T-helper 1 cell treated with Interleukin-12 subunit alpha and Interleukin-12 subunit beta and Interleukin-4 antibody, amounts not matched to agents 30 μg/mL and 1 μg/mL, for 36 hours (primary cell): ENCODE measurements around the gene RCOR1.
A peak's percentile ranks its signal among the peaks of the same experiment; 100 is the strongest.
"Not testable (repeated sequence)": the region's sequence is repeated elsewhere in the genome, so short reads cannot be mapped to it uniquely, and the experiment has no call there.

ENCODE experiments used
- H3K27ac Mint-ChIP-seq: one replicate; pipeline ENCODE4 v1.8.0; 2021; ENCODE audit warnings: mild to moderate bottlenecking, mixed read lengths
- H3K27me3 Mint-ChIP-seq: one replicate; pipeline ENCODE4 v1.8.0; 2021; ENCODE audit warnings: low read depth, mixed read lengths
- H3K36me3 Mint-ChIP-seq: one replicate; pipeline ENCODE4 v1.8.0; 2021; ENCODE audit warnings: low read depth, mixed read lengths
- H3K4me1 Mint-ChIP-seq: one replicate; pipeline ENCODE4 v1.8.0; 2021; ENCODE audit warnings: low read depth, mixed read lengths
- H3K4me3 Mint-ChIP-seq: one replicate; pipeline ENCODE4 v1.8.0; 2021; ENCODE audit warnings: mild to moderate bottlenecking, moderate library complexity, mixed read lengths
- H3K9me3 Mint-ChIP-seq: one replicate; pipeline ENCODE4 v1.8.0; 2021; ENCODE audit warnings: mixed read lengths

RCOR1 gene

DNA sequence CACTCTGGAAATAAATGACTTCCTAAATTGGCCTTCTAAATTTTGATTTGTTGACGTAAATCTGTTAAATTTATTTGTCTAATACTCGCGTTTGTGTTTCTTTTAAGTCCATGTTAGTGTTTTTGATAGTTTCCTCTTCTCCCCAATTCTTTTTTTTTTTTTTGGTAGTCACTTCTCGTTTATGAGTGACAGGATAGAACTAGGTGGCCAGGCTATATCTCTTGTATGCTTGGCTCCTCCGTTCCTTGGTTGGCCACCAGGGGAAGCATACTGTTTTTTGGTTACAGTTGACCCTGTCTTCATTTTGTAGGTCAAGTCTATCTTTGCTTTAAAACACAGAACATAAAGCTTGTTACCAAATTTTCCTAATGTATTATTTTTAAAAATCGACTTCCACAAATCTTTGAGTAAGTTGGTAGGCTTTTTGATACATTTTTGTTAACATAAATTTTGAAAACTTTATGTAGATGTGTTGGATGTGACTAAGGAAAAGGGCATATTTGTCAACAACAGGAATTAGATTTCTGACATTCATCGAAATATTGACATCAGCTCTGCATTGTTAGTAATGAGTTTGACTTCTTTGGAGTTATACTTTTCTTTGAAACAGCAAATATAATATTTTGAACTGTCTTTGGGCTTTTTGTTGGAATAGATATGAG, 2.2 kb downstream of the RCOR1 start:
- Mint-ChIP-seq H3K27me3 (peaks cover 7% of the 10 kb centered on the region), H3K4me3 (peak overlapping the region; percentile 86), H3K27ac (peak overlapping the region; percentile 78), H3K36me3 (peaks cover 7% of the 10 kb centered on the region), H3K4me1 (peaks cover 23% of the 10 kb centered on the region), H3K9me3 (no peaks in the 10 kb centered on the region)

DNA sequence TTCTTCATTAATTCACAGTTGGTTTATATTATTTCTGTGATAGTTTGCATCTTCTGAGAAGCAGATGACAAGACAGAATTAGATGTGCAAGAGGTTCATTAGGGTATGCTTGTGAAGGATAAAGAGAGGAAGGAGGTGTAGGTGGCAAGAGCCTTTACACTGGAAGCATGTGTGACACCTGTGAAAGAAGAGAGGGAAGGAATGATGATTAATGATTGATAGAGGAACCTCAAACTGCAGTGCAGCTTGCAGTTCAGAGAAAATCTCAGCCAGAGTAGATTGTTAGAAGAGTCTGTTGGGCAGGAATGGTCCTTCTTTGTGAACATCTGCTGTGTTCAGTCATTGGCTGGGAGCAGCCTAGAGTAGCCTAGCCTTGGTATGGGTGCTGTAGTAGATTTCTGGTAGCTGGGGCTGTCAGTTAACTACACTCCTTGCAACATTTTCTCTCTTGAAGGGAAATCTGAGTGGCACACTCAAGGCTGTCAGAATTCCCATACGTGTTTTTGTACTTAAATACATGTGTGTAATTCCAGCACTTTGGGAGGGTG, 9.0 kb downstream of the RCOR1 start:
- no peak overlapping the region for H3K27ac Mint-ChIP-seq
- H3K4me1 Mint-ChIP-seq = peaks cover 23% of the 10 kb centered on the region
- no peak overlapping the region for H3K4me3 Mint-ChIP-seq
- H3K27me3 Mint-ChIP-seq = no peaks in the 10 kb centered on the region
- H3K36me3 Mint-ChIP-seq = peaks cover 12% of the 10 kb centered on the region
- H3K9me3 Mint-ChIP-seq = no peaks in the 10 kb centered on the region

DNA sequence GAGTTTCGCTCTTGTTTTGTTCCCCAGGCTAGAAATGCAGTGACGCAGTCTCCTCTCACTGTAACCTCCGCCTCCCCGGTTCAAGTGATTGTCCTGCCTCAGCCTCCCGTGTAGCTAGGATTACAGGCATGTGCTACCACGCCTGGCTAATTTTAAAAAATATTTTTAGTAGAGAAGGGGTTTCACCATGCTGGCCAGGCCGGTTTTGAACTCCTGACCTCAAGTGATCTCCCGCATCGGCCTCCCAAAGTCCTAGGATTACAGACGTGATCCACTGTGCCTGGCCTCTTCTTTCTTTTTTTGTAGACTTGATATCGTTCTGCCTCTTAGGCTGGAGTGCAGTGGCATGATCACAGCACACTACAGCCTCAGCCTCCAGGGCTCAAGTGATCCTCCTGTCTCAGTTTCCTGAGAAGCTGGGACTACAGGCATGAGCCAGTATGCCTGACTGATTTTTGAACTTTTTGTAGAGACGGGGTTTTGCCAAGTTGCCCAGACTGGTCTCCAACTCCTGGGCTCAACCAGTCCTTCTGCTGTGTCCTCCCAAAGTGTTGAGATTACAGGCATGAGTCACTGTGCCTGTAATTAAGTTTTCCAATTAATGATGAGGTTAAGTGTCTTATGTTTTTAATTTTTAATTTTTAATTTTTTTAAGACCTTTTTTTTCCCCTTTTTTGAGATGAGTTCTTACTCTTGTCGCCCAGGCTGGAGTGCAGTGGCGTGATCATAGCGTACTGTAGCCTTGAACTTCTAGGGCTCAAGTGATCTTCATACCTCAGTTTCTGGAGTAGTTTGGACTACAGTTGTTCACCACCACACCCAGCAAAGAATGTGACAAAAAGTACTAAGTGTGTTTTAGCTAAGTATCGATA, 10.2 kb downstream of the RCOR1 start:
- no peaks in the 10 kb centered on the region for H3K27me3 Mint-ChIP-seq
- H3K27ac Mint-ChIP-seq = no peak overlapping the region
- peaks cover 12% of the 10 kb centered on the region for H3K36me3 Mint-ChIP-seq
- H3K9me3 Mint-ChIP-seq = no peaks in the 10 kb centered on the region
- no peak overlapping the region for H3K4me3 Mint-ChIP-seq
- H3K4me1 Mint-ChIP-seq = peaks cover 26% of the 10 kb centered on the region

GRCh38 chr14:102603293-102603907, 11.0 kb downstream of the RCOR1 start:
- Mint-ChIP-seq H3K9me3 (no peaks in the 10 kb centered on the region), H3K27ac (no peak overlapping the region), H3K4me1 (peaks cover 26% of the 10 kb centered on the region), H3K36me3 (peaks cover 12% of the 10 kb centered on the region), H3K27me3 (no peaks in the 10 kb centered on the region), H3K4me3 (no peak overlapping the region)

GRCh38 chr14:102604183-102604582, 11.7 kb downstream of the RCOR1 start:
- no peaks in the 10 kb centered on the region for H3K9me3 Mint-ChIP-seq
- H3K4me1 Mint-ChIP-seq = peaks cover 22% of the 10 kb centered on the region
- no peaks in the 10 kb centered on the region for H3K27me3 Mint-ChIP-seq
- H3K36me3 Mint-ChIP-seq = peaks cover 9% of the 10 kb centered on the region
- no peak overlapping the region for H3K4me3 Mint-ChIP-seq
- no peak overlapping the region for H3K27ac Mint-ChIP-seq

DNA sequence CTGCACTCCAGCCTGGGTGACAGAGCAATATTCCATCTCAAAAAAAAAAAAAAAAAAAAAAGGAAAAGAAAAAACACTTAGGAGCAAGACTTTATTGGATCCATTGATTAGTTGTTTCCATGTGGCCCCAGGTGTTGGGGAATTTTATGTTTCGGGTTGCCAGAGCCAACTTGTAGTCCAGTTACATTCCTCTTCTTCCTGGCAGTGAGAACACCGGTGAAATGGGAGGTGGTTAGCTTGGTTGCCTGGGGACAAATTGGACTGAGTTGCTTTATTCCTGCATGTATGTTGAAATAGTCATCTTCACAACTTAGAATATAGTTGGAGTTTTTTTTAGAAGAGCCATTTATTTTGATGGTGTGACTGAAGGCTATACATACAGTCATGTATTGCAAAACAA, 12.6 kb downstream of the RCOR1 start:
- no peak overlapping the region for H3K27ac Mint-ChIP-seq
- no peaks in the 10 kb centered on the region for H3K27me3 Mint-ChIP-seq
- H3K4me1 Mint-ChIP-seq = peaks cover 22% of the 10 kb centered on the region
- H3K36me3 Mint-ChIP-seq = peaks cover 9% of the 10 kb centered on the region
- no peaks in the 10 kb centered on the region for H3K9me3 Mint-ChIP-seq
- no peak overlapping the region for H3K4me3 Mint-ChIP-seq

GRCh38 chr14:102606296-102606695, 13.8 kb downstream of the RCOR1 start:
- H3K4me3 Mint-ChIP-seq = no peak overlapping the region
- H3K9me3 Mint-ChIP-seq = peaks cover 2% of the 10 kb centered on the region
- no peak overlapping the region for H3K27ac Mint-ChIP-seq
- H3K4me1 Mint-ChIP-seq = peaks cover 23% of the 10 kb centered on the region
- H3K36me3 Mint-ChIP-seq = peaks cover 6% of the 10 kb centered on the region
- no peaks in the 10 kb centered on the region for H3K27me3 Mint-ChIP-seq

GRCh38 chr14:102608064-102608446, 15.6 kb downstream of the RCOR1 start:
- Mint-ChIP-seq H3K4me3 (no peak overlapping the region), H3K4me1 (peaks cover 19% of the 10 kb centered on the region)

DNA sequence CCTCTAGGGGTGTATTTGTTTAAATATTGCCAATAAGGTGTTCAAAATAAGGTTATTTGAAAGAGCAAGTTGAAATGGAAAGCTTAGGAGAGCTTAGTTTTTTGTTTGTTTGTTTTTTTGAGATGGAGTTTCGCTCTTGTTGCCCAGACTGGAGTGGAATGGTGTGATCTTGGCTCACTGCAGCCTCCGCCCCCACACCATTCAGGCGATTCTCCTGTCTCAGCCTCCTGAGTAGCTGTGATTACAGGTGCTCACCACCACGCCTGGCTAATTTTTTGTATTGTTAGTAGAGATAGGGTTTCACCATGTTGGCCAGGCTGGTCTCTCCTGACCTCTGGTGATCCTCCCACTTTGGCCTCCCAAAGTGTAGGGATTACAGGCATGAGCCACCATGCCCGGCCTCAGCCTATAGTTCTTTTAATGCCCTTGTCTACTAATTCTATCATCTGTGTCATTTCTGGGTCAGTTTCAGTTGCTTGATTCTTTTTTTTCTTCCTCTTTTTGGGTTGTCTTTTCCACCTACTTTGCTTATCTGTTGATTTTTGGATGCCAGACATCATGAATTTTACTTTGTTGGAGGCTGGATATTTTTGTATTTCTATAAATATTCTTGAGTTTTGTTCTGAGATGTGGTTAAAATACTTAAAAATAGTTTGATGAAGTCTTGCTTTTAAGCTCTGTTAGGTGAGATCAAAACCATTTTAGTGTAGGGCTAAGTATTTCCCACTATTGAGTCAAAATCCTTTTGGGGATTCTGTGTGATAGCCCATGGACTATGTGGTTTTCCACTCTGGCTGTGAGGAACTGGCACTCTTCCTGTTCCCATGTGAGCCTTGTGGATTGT, 18.7 kb downstream of the RCOR1 start:
- H3K4me1 Mint-ChIP-seq = peaks cover 9% of the 10 kb centered on the region
- H3K27me3 Mint-ChIP-seq = no peaks in the 10 kb centered on the region
- H3K4me3 Mint-ChIP-seq = no peak overlapping the region
- peaks cover 5% of the 10 kb centered on the region for H3K9me3 Mint-ChIP-seq
- no peak overlapping the region for H3K27ac Mint-ChIP-seq
- no peaks in the 10 kb centered on the region for H3K36me3 Mint-ChIP-seq

More at GRCh38 chr14:102608064-102608446, 15.6 kb downstream of the RCOR1 start:
- Mint-ChIP-seq H3K27ac (no peak overlapping the region), H3K27me3 (no peaks in the 10 kb centered on the region), H3K9me3 (peaks cover 5% of the 10 kb centered on the region), H3K36me3 (peaks cover 4% of the 10 kb centered on the region)

GRCh38 chr14:102616318-102616717, 23.9 kb downstream of the RCOR1 start:
- Mint-ChIP-seq H3K4me3 (no peak overlapping the region), H3K27me3 (no peaks in the 10 kb centered on the region), H3K4me1 (peaks cover 8% of the 10 kb centered on the region), H3K27ac (no peak overlapping the region), H3K9me3 (peaks cover 2% of the 10 kb centered on the region), H3K36me3 (peaks cover 3% of the 10 kb centered on the region)

- H3K36me3 Mint-ChIP-seq = peaks cover 3% of the 10 kb centered on the region
- H3K4me1 Mint-ChIP-seq = peaks cover 8% of the 10 kb centered on the region
- H3K27me3 Mint-ChIP-seq = no peaks in the 10 kb centered on the region
- no peak overlapping the region for H3K4me3 Mint-ChIP-seq
- H3K27ac Mint-ChIP-seq = no peak overlapping the region
- no peaks in the 10 kb centered on the region for H3K9me3 Mint-ChIP-seq
Observed at GRCh38 chr14:102616799-102617198, 24.4 kb downstream of the RCOR1 start.

- peaks cover 15% of the 10 kb centered on the region for H3K4me1 Mint-ChIP-seq
- H3K27me3 Mint-ChIP-seq, H3K9me3 Mint-ChIP-seq, H3K4me3 Mint-ChIP-seq, H3K36me3 Mint-ChIP-seq, H3K27ac Mint-ChIP-seq: not testable (repeated sequence)
Observed at GRCh38 chr14:102619012-102619411, 26.6 kb downstream of the RCOR1 start.

- no peak overlapping the region for H3K27ac Mint-ChIP-seq
- peaks cover 15% of the 10 kb centered on the region for H3K4me1 Mint-ChIP-seq
- no peaks in the 10 kb centered on the region for H3K27me3 Mint-ChIP-seq
- peaks cover 3% of the 10 kb centered on the region for H3K36me3 Mint-ChIP-seq
- H3K4me3 Mint-ChIP-seq = no peak overlapping the region
- H3K9me3 Mint-ChIP-seq = no peaks in the 10 kb centered on the region
Observed at GRCh38 chr14:102620413-102620812, 28.0 kb downstream of the RCOR1 start.
